Measurements from ENCODE around the gene CCDC185.
"Not testable (repeated sequence)": the region's sequence is repeated elsewhere in the genome, so short reads cannot be mapped to it uniquely, and the experiment has no call there.

Gene CCDC185

GRCh38 chr1:223394242-223394641, 1.0 kb downstream of the CCDC185 start:
- peak; percentile 3 for DNase-seq (ENCODE audit: low read depth, low spot score)

- DNase-seq (ENCODE audit: low read depth, low spot score): no peak
These were observed 1.5 kb downstream of the CCDC185 start for GRCh38 chr1:223394706-223395105.

- DNase-seq (ENCODE audit: low read depth, low spot score): not testable (repeated sequence)
These were observed 6.2 kb downstream of the CCDC185 start for GRCh38 chr1:223399393-223399792.

- DNase-seq (ENCODE audit: low read depth, low spot score): no peak
These were observed 8.9 kb downstream of the CCDC185 start for GRCh38 chr1:223401873-223402789.

- DNase-seq (ENCODE audit: low read depth, low spot score): no peak
These were observed 9.6 kb downstream of the CCDC185 start for GRCh38 chr1:223402790-223403142.

GRCh38 chr1:223403184-223403815, 10.1 kb downstream of the CCDC185 start:
- DNase-seq (ENCODE audit: low read depth, low spot score): no peak

- no peak for DNase-seq (ENCODE audit: low read depth, low spot score)
These were observed 12.3 kb downstream of the CCDC185 start for GRCh38 chr1:223405507-223405906.

GRCh38 chr1:223410036-223410435, 16.8 kb downstream of the CCDC185 start:
- no peak for DNase-seq (ENCODE audit: low read depth, low spot score)

GRCh38 chr1:223411309-223411708, 18.1 kb downstream of the CCDC185 start:
- DNase-seq (ENCODE audit: low read depth, low spot score): no peak

- no peak for DNase-seq (ENCODE audit: low read depth, low spot score)
These were observed 18.5 kb downstream of the CCDC185 start for GRCh38 chr1:223411710-223412109.

GRCh38 chr1:223413216-223413615, 20.0 kb downstream of the CCDC185 start:
- DNase-seq (ENCODE audit: low read depth, low spot score): no peak

GRCh38 chr1:223417444-223417843, 24.2 kb downstream of the CCDC185 start:
- no peak for DNase-seq (ENCODE audit: low read depth, low spot score)

- no peak for DNase-seq (ENCODE audit: low read depth, low spot score)
These were observed 24.9 kb downstream of the CCDC185 start for GRCh38 chr1:223417903-223418663.

- no peak for DNase-seq (ENCODE audit: low read depth, low spot score)
These were observed 25.9 kb downstream of the CCDC185 start for GRCh38 chr1:223419115-223419514.

GRCh38 chr1:223419561-223419960, 26.3 kb downstream of the CCDC185 start:
- no peak for DNase-seq (ENCODE audit: low read depth, low spot score)

- no peak for DNase-seq (ENCODE audit: low read depth, low spot score)
These were observed 27.8 kb downstream of the CCDC185 start for GRCh38 chr1:223421025-223421424.

GRCh38 chr1:223421676-223422075, 28.5 kb downstream of the CCDC185 start:
- peak; percentile 8 for DNase-seq (ENCODE audit: low read depth, low spot score)

- DNase-seq (ENCODE audit: low read depth, low spot score): no peak
These were observed 29.7 kb downstream of the CCDC185 start for GRCh38 chr1:223422911-223423310.

- DNase-seq (ENCODE audit: low read depth, low spot score): no peak
These were observed 30.5 kb downstream of the CCDC185 start for GRCh38 chr1:223423641-223424233.

- DNase-seq (ENCODE audit: low read depth, low spot score): no peak
These were observed 32.3 kb downstream of the CCDC185 start for GRCh38 chr1:223425550-223425949.

GRCh38 chr1:223426936-223427335, 33.7 kb downstream of the CCDC185 start:
- no peak for DNase-seq (ENCODE audit: low read depth, low spot score)

GRCh38 chr1:223429313-223429731, 36.1 kb downstream of the CCDC185 start:
- no peak for DNase-seq (ENCODE audit: low read depth, low spot score)
